Brain microvascular endothelial cell (primary cell): Measurements from ENCODE around the gene PLCB2.

Experiments
- DNase-seq: peaks from one replicate; pipeline ENCODE4 v3.0.0-alpha.2; 2020
- H3K27ac ChIP-seq: fragments of 250-450 bp; sonication (Bioruptor Pico); 2 replicates; pipeline ENCODE4 v1.5.1; 2020; ENCODE audit warnings: mild to moderate bottlenecking, moderate library complexity
- H3K27me3 ChIP-seq: fragments of 250-450 bp; sonication (Bioruptor Pico); replicated peaks from 2 replicates; pipeline ENCODE4 v1.5.1; 2020; ENCODE audit warnings: mild to moderate bottlenecking
- H3K36me3 ChIP-seq: fragments of 250-450 bp; sonication (Bioruptor Pico); replicated peaks from 2 replicates; pipeline ENCODE4 v1.5.1; 2020; ENCODE audit warnings: mild to moderate bottlenecking
- H3K4me3 ChIP-seq: 2 replicates; pipeline ENCODE4 v1.5.1; 2011; ENCODE audit warnings: low read depth, mild to moderate bottlenecking, control low read depth, low read length, moderate library complexity
- CTCF ChIP-seq: IDR thresholded peaks from 2 replicates; pipeline ENCODE4 v1.5.1; 2011; ENCODE audit warnings: low read depth, mild to moderate bottlenecking, moderate library complexity, low read length, control low read depth, inconsistent platforms; ENCODE audit errors: missing control alignments
- in situ Hi-C: cut with HindIII; loops from 2 replicates; pipeline ENCODE4 v1.10.0; 2017; ENCODE audit warnings: low sequenced_read_pairs, low pct_ligation_motif_present

Gene PLCB2

GRCh38 chr15:40331026-40331425 is 23.3 kb upstream of the PLCB2 start:
- no peaks in the 10 kb centered on the region for H3K27me3 ChIP-seq
- peaks cover 10% of the 10 kb centered on the region for H3K36me3 ChIP-seq
- DNase-seq: no peak
- no peak for TF ChIP-seq CTCF
- in situ Hi-C loops: no loop called here
- H3K4me3 ChIP-seq: no peak overlapping the region
- peak overlapping the region; percentile 80 for H3K27ac ChIP-seq

- no peak for DNase-seq
- no peak for TF ChIP-seq CTCF
- Histone ChIP-seq H3K36me3 (peaks cover 5% of the 10 kb centered on the region), H3K27ac (peak overlapping the region; percentile 80), H3K27me3 (no peaks in the 10 kb centered on the region), H3K4me3 (no peak overlapping the region)
- in situ Hi-C loops: no loop called here
Measured at GRCh38 chr15:40330368-40330836, 22.7 kb upstream of the PLCB2 start.

GRCh38 chr15:40329804-40330203 is 22.1 kb upstream of the PLCB2 start:
- TF ChIP-seq CTCF: no peak
- Histone ChIP-seq H3K27ac (peak overlapping the region; percentile 80), H3K36me3 (peaks cover under 1% of the 10 kb centered on the region), H3K27me3 (no peaks in the 10 kb centered on the region), H3K4me3 (no peak overlapping the region)
- peak; percentile 70 for DNase-seq
- in situ Hi-C loops: no loop called here

- Histone ChIP-seq H3K27ac (peak overlapping the region; percentile 80), H3K4me3 (no peak overlapping the region), H3K36me3 (no peaks in the 10 kb centered on the region), H3K27me3 (no peaks in the 10 kb centered on the region)
- in situ Hi-C loops: no loop called here
- no peak for DNase-seq
- TF ChIP-seq CTCF: no peak
Measured at GRCh38 chr15:40328751-40329150, 21.0 kb upstream of the PLCB2 start.

GRCh38 chr15:40328176-40328575 is 20.4 kb upstream of the PLCB2 start:
- DNase-seq: no peak
- Histone ChIP-seq H3K36me3 (no peaks in the 10 kb centered on the region), H3K27me3 (no peaks in the 10 kb centered on the region), H3K27ac (peak overlapping the region; percentile 80), H3K4me3 (no peak overlapping the region)
- no peak for TF ChIP-seq CTCF
- in situ Hi-C loops: no loop called here

GRCh38 chr15:40327457-40327856 is 19.7 kb upstream of the PLCB2 start:
- no peak for TF ChIP-seq CTCF
- peak overlapping the region; percentile 80 for H3K27ac ChIP-seq
- in situ Hi-C loops: no loop called here

More at GRCh38 chr15:40327457-40327856, 19.7 kb upstream of the PLCB2 start:
- Histone ChIP-seq H3K27me3 (no peaks in the 10 kb centered on the region), H3K36me3 (no peaks in the 10 kb centered on the region), H3K4me3 (no peak overlapping the region)
- DNase-seq: no peak
